GM12878 (cell line): Measurements from ENCODE around the gene PADI4. TPM values are rescaled to one million over a fixed set of nuclear protein-coding genes. Genes with fewer than 3 reads are reported as not detected.

ENCODE experiments used
- GABPA ChIP-seq: IDR thresholded peaks from 2 replicates; pipeline ENCODE4 v1.6.1; 2014; ENCODE audit warnings: antibody characterized with exemption, low read depth, mild to moderate bottlenecking, inconsistent platforms
- NFIC ChIP-seq: IDR thresholded peaks from 2 replicates; pipeline ENCODE4 v1.6.1; 2012; ENCODE audit warnings: low read depth, mild to moderate bottlenecking, inconsistent platforms, low read length, moderate library complexity
- POU2F2 ChIP-seq: IDR thresholded peaks from 3 replicates; pipeline ENCODE4 v1.6.1; 2011; ENCODE audit warnings: low read depth, mild to moderate bottlenecking, low read length, borderline replicate concordance
- TCF3 ChIP-seq: IDR thresholded peaks from 2 replicates; pipeline ENCODE4 v1.6.1; 2012; ENCODE audit warnings: low read depth, mild to moderate bottlenecking, low read length, borderline replicate concordance; ENCODE audit not compliant: insufficient read depth
- WRNIP1 ChIP-seq: IDR thresholded peaks from 2 replicates; pipeline ENCODE4 v1.6.1; 2011; ENCODE audit warnings: low read depth, low read length, improper control_type of control experiment, borderline replicate concordance
- polyA plus RNA-seq, 11 experiments: library from polyadenylated mRNA; depleted of rRNA in 4 of 11; unstranded in 6 of 11; stranded (reverse) in 5 of 11; fragments of >200 nt; fragmentation: Nextera tagmentation in 4 of 11; fragmentation: Illumina TruSeq in 1 of 11; extraction: Ambion mirVana in 4 of 11; extraction: Trizol in 1 of 11; gene quantifications; 1 replicate in 1 of 11; 2 replicates in 10 of 11; pipeline versions ENCODE4 v1.2.1 to v1.2.3, GENCODE V29; 2011 to 2016; ENCODE audit warnings: inconsistent platforms in 2 of 11, missing spikeins in 2 of 11, low read depth in 1 of 11
- total RNA-seq, 4 experiments: library from RNA; depleted of rRNA in 3 of 4; stranded (reverse); fragments of >200 nt in 3 of 4; fragmentation: Illumina TruSeq in 1 of 4; extraction: Trizol in 1 of 4; gene quantifications; 2 replicates each; pipeline versions ENCODE4 v1.2.1 to v1.2.3, GENCODE V29; 2013 to 2021
- TF ChIP-seq, protein P1 (sequence below): fragments of 150-350 bp; IDR thresholded peaks from 2 replicates; pipeline ENCODE4 v1.6.1; 2016; ENCODE audit warnings: low read depth, low read length
- TF ChIP-seq, protein P2 (sequence below): fragments of 450-650 bp; IDR thresholded peaks from 2 replicates; pipeline ENCODE4 v1.6.1; 2018; ENCODE audit warnings: borderline replicate concordance, mild to moderate bottlenecking; ENCODE audit not compliant: partially characterized antibody
- TF ChIP-seq, protein P3 (sequence below): fragments of 450-650 bp; IDR thresholded peaks from 2 replicates; pipeline ENCODE4 v1.6.1; 2018; ENCODE audit warnings: mild to moderate bottlenecking, low read depth, moderate library complexity; ENCODE audit not compliant: partially characterized antibody
- TF ChIP-seq, protein P4 (sequence below): IDR thresholded peaks from 2 replicates; pipeline ENCODE4 v1.6.1; 2011; ENCODE audit warnings: borderline replicate concordance, low read depth, mild to moderate bottlenecking, moderate library complexity, mixed read lengths, low read length; ENCODE audit not compliant: insufficient read depth; ENCODE audit errors: extremely low read length

Gene PADI4
- total and polyA plus RNA-seq, 10 of the 15 experiments (the other 5 are each of a cell fraction or from before 2014, with no cell fraction given): 0.08 to 0.47 (median 0.15) TPM; not detected in 3

DNA sequence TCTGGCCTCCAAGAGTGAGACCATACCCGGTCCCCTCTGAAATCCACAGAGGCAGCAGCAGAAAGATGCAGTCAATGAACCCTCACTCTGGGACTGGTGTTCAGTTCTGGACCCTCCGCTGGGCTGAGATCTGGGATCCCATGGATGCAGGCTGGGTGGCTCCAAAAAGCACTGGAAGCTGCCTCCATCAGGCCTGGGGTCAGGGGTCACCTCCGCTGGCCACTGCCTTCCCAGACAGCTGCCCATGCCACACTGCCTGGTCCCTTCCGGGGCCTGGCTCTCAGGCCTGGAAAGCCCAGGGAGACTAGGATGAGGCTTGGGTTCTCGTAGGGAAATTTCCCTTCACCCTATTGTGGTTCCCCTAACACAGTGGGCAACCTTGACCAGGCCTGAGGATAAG is 21.4 kb upstream of the PADI4 start (continued):
- TF ChIP-seq TCF3 (no peak), POU2F2 (no peak), NFIC (no peak), WRNIP1 (no peak), GABPA (no peak)
- TF ChIP-seq, protein P1, sequence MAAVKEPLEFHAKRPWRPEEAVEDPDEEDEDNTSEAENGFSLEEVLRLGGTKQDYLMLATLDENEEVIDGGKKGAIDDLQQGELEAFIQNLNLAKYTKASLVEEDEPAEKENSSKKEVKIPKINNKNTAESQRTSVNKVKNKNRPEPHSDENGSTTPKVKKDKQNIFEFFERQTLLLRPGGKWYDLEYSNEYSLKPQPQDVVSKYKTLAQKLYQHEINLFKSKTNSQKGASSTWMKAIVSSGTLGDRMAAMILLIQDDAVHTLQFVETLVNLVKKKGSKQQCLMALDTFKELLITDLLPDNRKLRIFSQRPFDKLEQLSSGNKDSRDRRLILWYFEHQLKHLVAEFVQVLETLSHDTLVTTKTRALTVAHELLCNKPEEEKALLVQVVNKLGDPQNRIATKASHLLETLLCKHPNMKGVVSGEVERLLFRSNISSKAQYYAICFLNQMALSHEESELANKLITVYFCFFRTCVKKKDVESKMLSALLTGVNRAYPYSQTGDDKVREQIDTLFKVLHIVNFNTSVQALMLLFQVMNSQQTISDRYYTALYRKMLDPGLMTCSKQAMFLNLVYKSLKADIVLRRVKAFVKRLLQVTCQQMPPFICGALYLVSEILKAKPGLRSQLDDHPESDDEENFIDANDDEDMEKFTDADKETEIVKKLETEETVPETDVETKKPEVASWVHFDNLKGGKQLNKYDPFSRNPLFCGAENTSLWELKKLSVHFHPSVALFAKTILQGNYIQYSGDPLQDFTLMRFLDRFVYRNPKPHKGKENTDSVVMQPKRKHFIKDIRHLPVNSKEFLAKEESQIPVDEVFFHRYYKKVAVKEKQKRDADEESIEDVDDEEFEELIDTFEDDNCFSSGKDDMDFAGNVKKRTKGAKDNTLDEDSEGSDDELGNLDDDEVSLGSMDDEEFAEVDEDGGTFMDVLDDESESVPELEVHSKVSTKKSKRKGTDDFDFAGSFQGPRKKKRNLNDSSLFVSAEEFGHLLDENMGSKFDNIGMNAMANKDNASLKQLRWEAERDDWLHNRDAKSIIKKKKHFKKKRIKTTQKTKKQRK: no peak
- TF ChIP-seq, protein P2, sequence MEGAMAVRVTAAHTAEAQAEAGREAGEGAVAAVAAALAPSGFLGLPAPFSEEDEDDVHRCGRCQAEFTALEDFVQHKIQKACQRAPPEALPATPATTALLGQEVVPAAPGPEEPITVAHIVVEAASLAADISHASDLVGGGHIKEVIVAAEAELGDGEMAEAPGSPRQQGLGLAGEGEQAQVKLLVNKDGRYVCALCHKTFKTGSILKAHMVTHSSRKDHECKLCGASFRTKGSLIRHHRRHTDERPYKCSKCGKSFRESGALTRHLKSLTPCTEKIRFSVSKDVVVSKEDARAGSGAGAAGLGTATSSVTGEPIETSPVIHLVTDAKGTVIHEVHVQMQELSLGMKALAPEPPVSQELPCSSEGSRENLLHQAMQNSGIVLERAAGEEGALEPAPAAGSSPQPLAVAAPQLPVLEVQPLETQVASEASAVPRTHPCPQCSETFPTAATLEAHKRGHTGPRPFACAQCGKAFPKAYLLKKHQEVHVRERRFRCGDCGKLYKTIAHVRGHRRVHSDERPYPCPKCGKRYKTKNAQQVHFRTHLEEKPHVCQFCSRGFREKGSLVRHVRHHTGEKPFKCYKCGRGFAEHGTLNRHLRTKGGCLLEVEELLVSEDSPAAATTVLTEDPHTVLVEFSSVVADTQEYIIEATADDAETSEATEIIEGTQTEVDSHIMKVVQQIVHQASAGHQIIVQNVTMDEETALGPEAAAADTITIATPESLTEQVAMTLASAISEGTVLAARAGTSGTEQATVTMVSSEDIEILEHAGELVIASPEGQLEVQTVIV: no peak
- TF ChIP-seq, protein P3, sequence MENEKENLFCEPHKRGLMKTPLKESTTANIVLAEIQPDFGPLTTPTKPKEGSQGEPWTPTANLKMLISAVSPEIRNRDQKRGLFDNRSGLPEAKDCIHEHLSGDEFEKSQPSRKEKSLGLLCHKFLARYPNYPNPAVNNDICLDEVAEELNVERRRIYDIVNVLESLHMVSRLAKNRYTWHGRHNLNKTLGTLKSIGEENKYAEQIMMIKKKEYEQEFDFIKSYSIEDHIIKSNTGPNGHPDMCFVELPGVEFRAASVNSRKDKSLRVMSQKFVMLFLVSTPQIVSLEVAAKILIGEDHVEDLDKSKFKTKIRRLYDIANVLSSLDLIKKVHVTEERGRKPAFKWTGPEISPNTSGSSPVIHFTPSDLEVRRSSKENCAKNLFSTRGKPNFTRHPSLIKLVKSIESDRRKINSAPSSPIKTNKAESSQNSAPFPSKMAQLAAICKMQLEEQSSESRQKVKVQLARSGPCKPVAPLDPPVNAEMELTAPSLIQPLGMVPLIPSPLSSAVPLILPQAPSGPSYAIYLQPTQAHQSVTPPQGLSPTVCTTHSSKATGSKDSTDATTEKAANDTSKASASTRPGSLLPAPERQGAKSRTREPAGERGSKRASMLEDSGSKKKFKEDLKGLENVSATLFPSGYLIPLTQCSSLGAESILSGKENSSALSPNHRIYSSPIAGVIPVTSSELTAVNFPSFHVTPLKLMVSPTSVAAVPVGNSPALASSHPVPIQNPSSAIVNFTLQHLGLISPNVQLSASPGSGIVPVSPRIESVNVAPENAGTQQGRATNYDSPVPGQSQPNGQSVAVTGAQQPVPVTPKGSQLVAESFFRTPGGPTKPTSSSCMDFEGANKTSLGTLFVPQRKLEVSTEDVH: no peak
- TF ChIP-seq, protein P4, sequence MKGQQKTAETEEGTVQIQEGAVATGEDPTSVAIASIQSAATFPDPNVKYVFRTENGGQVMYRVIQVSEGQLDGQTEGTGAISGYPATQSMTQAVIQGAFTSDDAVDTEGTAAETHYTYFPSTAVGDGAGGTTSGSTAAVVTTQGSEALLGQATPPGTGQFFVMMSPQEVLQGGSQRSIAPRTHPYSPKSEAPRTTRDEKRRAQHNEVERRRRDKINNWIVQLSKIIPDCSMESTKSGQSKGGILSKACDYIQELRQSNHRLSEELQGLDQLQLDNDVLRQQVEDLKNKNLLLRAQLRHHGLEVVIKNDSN: no peak
- TF ChIP-seq, all 136 proteins: peak for 0
